Testis (tissue), 3 donors: ENCODE data around the gene CPSF6. TPM values are rescaled to one million over a fixed set of nuclear protein-coding genes. Genes with fewer than 3 reads are reported as not detected.
"Not testable (repeated sequence)": the region's sequence is repeated elsewhere in the genome, so short reads cannot be mapped to it uniquely, and the experiment has no call there.

Experiments used
- DNase-seq: peaks from one replicate; pipeline ENCODE4 v3.0.0-alpha.2; 2019
- H3K27ac ChIP-seq, 2 donors: fragments of 200-600 bp; sonication (generic); one replicate each; pipeline ENCODE4 v1.5.1; 2019
- H3K27me3 ChIP-seq: fragments of 200-600 bp; sonication (generic); one replicate; pipeline ENCODE4 v1.5.1; 2019
- H3K36me3 ChIP-seq: fragments of 200-600 bp; sonication (generic); one replicate; pipeline ENCODE4 v1.5.1; 2017; ENCODE audit warnings: low read depth; ENCODE audit errors: missing control alignments
- H3K4me1 ChIP-seq: fragments of 200-600 bp; sonication (generic); one replicate; pipeline ENCODE4 v1.5.1; 2019
- H3K4me3 ChIP-seq, 2 donors: fragments of 200-600 bp; sonication (generic); one replicate each; pipeline ENCODE4 v1.5.1; 2017 to 2019
- H3K9me3 ChIP-seq: fragments of 200-600 bp; sonication (generic); one replicate; pipeline ENCODE4 v1.5.1; 2017
- POLR2A ChIP-seq: fragments of 450-650 bp; IDR thresholded peaks from one replicate; pipeline ENCODE4 v1.6.1; 2017; ENCODE audit warnings: antibody characterized with exemption, mild to moderate bottlenecking, moderate library complexity
- WGBS, 2 donors: methylation state at CpG; one replicate each; pipeline ENCODE4 v1.1.5; 2018; 5-methylcytosine and 5-hydroxymethylcytosine counted together
- intact Hi-C: fragments of 100-400 bp; cut with DNase I; formaldehyde crosslinking; loops from one replicate; pipeline ENCODE4 v1.15.1; 2023; ENCODE audit warnings: low total_unique reads
- microRNA counts, 2 donors: library from miRNA; unstranded; fragments of <30 nt; microRNA quantifications; one replicate each; lab custom pipeline; 2016
- microRNA-seq, 2 donors: library from miRNA; unstranded; fragments of <30 nt; microRNA quantifications; one replicate each; pipeline ENCODE4, GENCODE V29; 2016; ENCODE audit warnings: borderline number of aligned reads in 2 of 2, borderline replicate concordance in 1 of 2
- polyA plus RNA-seq: library from polyadenylated mRNA; stranded (reverse); fragments of 350-450 nt; fragmentation: Illumina TruSeq; extraction: RNeasy Lipid Tissue Mini Kit (QIAGEN cat#74804); gene quantifications from one replicate; pipeline ENCODE4 v1.2.3, GENCODE V29; 2014; ENCODE audit warnings: low read depth, low replicate concordance; ENCODE audit not compliant: insufficient read depth
- total RNA-seq, 2 donors: library from RNA; depleted of rRNA; stranded (reverse); fragments of >200 nt; gene quantifications; one replicate each; pipeline ENCODE4 v1.2.3, GENCODE V29; 2016
- TF ChIP-seq, protein P1 (sequence below), 3 experiments: fragments of 450-650 bp in 2 of 3; fragments of 200-600 bp in 1 of 3; sonication (generic) in 1 of 3; IDR thresholded peaks; one replicate each; pipeline ENCODE4 v1.5.1; 2016 to 2019; ENCODE audit warnings: antibody characterized with exemption in 3 of 3, mild to moderate bottlenecking in 2 of 3, moderate library complexity in 1 of 3

The CPSF6 gene
- total and polyA plus RNA-seq, 3 donors from 2014 or later: 41.2 to 72.2 (median 60.9) TPM

DNA sequence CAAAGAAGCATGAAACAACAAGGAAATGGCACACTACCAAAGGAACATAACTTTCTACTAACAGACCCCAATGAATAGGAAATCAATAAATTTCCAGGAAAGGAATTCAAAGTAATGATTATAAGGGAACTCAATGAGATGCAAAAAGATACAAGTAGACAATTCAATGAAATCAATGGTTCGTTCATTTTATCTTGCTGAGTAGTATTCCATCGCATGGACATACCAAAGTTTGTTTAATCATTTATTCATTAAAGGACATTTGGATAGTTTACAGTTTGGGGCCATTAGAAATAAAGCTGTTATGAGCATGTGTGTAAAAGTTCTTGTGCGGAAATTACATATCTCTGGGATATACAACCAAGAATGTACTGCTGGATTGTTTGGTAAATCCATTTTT, 73.8 kb downstream of the CPSF6 start:
- H3K4me3 ChIP-seq: no peak overlapping the region
- no peak overlapping the region for H3K27ac ChIP-seq
- H3K9me3 ChIP-seq: no peaks in the 10 kb centered on the region
- no peak for DNase-seq
- TF ChIP-seq, protein P1, sequence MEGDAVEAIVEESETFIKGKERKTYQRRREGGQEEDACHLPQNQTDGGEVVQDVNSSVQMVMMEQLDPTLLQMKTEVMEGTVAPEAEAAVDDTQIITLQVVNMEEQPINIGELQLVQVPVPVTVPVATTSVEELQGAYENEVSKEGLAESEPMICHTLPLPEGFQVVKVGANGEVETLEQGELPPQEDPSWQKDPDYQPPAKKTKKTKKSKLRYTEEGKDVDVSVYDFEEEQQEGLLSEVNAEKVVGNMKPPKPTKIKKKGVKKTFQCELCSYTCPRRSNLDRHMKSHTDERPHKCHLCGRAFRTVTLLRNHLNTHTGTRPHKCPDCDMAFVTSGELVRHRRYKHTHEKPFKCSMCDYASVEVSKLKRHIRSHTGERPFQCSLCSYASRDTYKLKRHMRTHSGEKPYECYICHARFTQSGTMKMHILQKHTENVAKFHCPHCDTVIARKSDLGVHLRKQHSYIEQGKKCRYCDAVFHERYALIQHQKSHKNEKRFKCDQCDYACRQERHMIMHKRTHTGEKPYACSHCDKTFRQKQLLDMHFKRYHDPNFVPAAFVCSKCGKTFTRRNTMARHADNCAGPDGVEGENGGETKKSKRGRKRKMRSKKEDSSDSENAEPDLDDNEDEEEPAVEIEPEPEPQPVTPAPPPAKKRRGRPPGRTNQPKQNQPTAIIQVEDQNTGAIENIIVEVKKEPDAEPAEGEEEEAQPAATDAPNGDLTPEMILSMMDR (IDR thresholded peaks at IDR 0.05): no peak
- no peak for TF ChIP-seq POLR2A
- no peaks in the 10 kb centered on the region for H3K36me3 ChIP-seq
- no peaks in the 10 kb centered on the region for H3K27me3 ChIP-seq
- no peaks in the 10 kb centered on the region for H3K4me1 ChIP-seq
- intact Hi-C loops: no loop called here
- 93 to 97% methylated on average over 3 of the region's 3 CpGs for WGBS, 2 donors

DNA sequence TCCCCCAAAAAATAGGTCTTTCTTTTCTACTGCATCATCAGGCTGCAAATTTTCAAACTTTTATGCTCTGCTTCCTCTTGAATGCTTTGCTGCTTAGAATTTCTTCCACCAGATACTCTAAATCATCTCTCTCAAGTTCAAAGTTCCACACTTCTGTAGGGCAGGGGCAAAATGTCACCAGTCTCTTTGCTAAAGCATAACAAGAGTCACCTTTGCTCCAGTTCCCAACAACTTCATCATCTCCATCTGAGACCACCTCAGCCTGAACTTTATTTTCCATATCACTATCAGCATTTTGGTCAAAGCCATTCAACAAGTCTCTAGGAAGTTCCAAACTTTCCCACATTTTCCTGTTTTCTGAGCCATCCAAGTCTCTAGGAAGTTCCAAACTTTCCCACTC, 77.4 kb downstream of the CPSF6 start:
- DNase-seq, H3K4me3 ChIP-seq, H3K27ac ChIP-seq, H3K4me1 ChIP-seq, intact Hi-C loops, H3K9me3 ChIP-seq, H3K36me3 ChIP-seq, H3K27me3 ChIP-seq: not testable (repeated sequence)

DNA sequence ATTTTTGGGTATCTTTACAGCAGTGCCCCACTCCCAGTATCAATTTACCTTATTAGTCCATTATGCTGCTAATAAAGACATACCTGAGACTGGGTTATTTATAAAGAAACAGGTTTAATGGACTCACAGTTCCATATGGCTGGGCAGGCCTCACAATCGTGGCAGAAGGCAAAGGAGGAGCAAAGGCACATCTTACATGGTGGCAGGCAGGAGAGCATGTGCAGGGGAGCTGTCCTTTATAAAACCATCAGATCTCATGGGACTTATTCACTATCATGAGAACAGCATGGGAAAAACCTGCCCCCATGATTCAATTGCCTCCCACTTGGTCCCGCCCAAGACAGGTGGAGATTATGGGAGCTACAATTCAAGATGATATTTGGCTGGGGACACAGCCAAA, 77.9 kb downstream of the CPSF6 start:
- H3K27ac ChIP-seq, H3K4me1 ChIP-seq, H3K36me3 ChIP-seq, H3K27me3 ChIP-seq, H3K4me3 ChIP-seq, intact Hi-C loops, DNase-seq, H3K9me3 ChIP-seq: not testable (repeated sequence)
- 81 to 89% methylated on average over 2 of the region's 2 CpGs for WGBS, 2 donors

DNA sequence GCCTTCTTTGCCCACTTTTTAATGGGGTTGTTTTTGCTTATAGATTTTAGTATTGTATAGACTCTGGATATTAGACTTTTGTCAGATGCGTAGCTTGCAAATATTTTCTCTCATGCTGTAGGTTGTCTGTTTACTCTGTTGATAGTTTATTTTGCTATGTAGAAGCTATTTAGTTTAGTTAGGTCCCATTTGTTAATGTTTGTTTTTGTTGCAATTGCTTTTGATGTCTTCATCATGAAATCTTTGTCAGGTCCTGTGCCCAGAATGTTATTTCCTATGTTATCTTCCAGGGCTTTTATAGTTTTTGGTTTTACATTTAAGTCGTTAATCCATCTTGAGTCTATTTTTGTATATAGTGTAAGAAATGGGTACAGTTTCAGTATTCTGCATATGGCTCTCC, 78.9 kb downstream of the CPSF6 start:
- Histone ChIP-seq H3K27me3 (no peaks in the 10 kb centered on the region), H3K9me3 (no peaks in the 10 kb centered on the region), H3K27ac (no peak overlapping the region), H3K4me1 (no peaks in the 10 kb centered on the region), H3K4me3 (no peak overlapping the region), H3K36me3 (no peaks in the 10 kb centered on the region)
- 89 to 93% methylated on average over 2 of the region's 2 CpGs for WGBS, 2 donors
- DNase-seq: no peak
- intact Hi-C loops: no loop called here
- TF ChIP-seq POLR2A: no peak
- TF ChIP-seq, protein P1 (IDR thresholded peaks at IDR 0.05): no peak

DNA sequence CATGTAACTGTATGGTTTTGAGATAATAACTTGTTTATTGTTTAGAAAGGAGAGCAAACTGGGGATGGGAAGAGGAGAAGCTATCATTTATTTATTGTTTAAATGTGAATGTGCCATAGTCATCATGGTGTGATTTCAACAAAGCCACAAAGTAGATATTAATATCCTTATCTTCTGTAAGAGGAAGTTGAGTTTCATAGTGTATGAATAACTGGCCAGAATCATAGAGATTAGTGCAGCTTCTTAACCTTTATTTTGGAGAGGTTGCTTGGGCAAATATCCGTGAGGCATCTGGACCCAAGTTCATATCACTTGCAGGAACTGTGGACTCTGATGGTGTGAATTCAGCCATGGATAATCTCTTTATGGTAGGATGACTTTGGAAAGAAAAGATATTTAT, 82.0 kb downstream of the CPSF6 start:
- no peak for DNase-seq
- no peaks in the 10 kb centered on the region for H3K27me3 ChIP-seq
- 82 to 89% methylated on average over 1 of the region's 1 CpG for WGBS, 2 donors
- H3K36me3 ChIP-seq: no peaks in the 10 kb centered on the region
- intact Hi-C loops: no loop called here
- no peak overlapping the region for H3K4me3 ChIP-seq
- TF ChIP-seq, protein P1 (IDR thresholded peaks at IDR 0.05): no peak
- no peak for TF ChIP-seq POLR2A
- H3K9me3 ChIP-seq: no peaks in the 10 kb centered on the region
- H3K27ac ChIP-seq: no peak overlapping the region
- H3K4me1 ChIP-seq: no peaks in the 10 kb centered on the region

MicroRNAs within 50 kb of the gene (microRNA counts, 767-probe panel; counts per million panel counts)
- 0 to 152 counts per million in 2 donors for microRNA hsa-miR-1279 (lab: Ali Mortazavi, UCI)

Small RNA genes lying within 50 kb of the gene (microRNA-seq; reads per million reads assigned to microRNA genes)
- 0 reads per million in 2 donors for gene MIR1279

Other genes with a start within 250 kb of the CPSF6 start
- 1 to 10 TPM; 3.4 to 9.7 TPM for gene LYZ, start 108.8 kb downstream of the CPSF6 start, total RNA-seq
- 203 TPM for gene LYZ, start 108.8 kb downstream of the CPSF6 start, polyA plus RNA-seq
- gene YEATS4, start 120.2 kb downstream of the CPSF6 start, total RNA-seq: 10 to 100 TPM; 43.8 to 48.4 TPM
- gene YEATS4, start 120.2 kb downstream of the CPSF6 start, polyA plus RNA-seq: 112 TPM
- 10 to 100 TPM; 38.3 to 47.8 TPM for gene FRS2, start 230.8 kb downstream of the CPSF6 start, total RNA-seq
- 21.6 TPM for gene FRS2, start 230.8 kb downstream of the CPSF6 start, polyA plus RNA-seq